HCT116 (cell line): ENCODE measurements around the gene SORBS1. TPM values are rescaled to one million over a fixed set of nuclear protein-coding genes. Genes with fewer than 3 reads are reported as not detected.

Experiments used
- ATAC-seq: fragments of 200-7000 bp; cut with Tn5 transposase; 2 replicates; pipeline ENCODE4 v1.9.1; 2020; ENCODE audit warnings: mild to moderate bottlenecking, moderate library complexity
- BruUV-seq: library from RNA; stranded (reverse); fragments of 400-500 nt; replicated peaks from 2 replicates; lab custom pipeline; 2021; lab: Mats Ljungman, UMichigan
- CTCF ChIA-PET: fragments of 300-600 bp; sonication (Branson Sonifier 250); formaldehyde crosslinking; loops from one replicate; lab custom pipeline; 2021; ENCODE audit warnings: antibody characterized with exemption; lab: Charles Lee
- POLR2A ChIA-PET: fragments of 300-600, 350-600 bp; sonication (Branson Sonifier 250); formaldehyde crosslinking; loops from one replicate; lab custom pipeline; 2021; ENCODE audit warnings: antibody characterized with exemption; lab: Charles Lee
- RAD21 ChIA-PET, 2 experiments: fragments of 300-600 bp; sonication (Branson Sonifier 250); formaldehyde crosslinking; loops; one replicate each; lab custom pipeline; 2023; ENCODE audit warnings: low total read pairs in 2 of 2; ENCODE audit not compliant: uncharacterized antibody in 2 of 2, unreplicated experiment in 2 of 2, low non-redundant PET in 1 of 2; lab: Charles Lee
- DNase-seq: peaks from one replicate; pipeline ENCODE4 v3.0.0-alpha.2; 2010; ENCODE audit warnings: low read depth, low spot score
- H2AFZ ChIP-seq: fragments of 200-600 bp; shearing (Covaris generic), sonication (generic); 2 replicates; pipeline ENCODE4 v1.6.1; 2017; ENCODE audit warnings: low read depth, mixed run types, mixed read lengths, antibody characterized with exemption, low read length; ENCODE audit not compliant: poor library complexity, severe bottlenecking
- H3K27ac ChIP-seq: 2 replicates; pipeline ENCODE4 v1.5.1; 2012; ENCODE audit warnings: low read depth, low read length
- H3K27me3 ChIP-seq: fragments of 200-600 bp; sonication (generic); 2 replicates; pipeline ENCODE4 v1.6.1; 2016; ENCODE audit warnings: mixed run types, low read length, mixed read lengths; ENCODE audit not compliant: insufficient read depth
- H3K36me3 ChIP-seq, 2 experiments: fragments of 200-500 bp in 1 of 2; fragments of 200-600 bp in 1 of 2; sonication (Bioruptor generic) in 1 of 2; sonication (generic) in 1 of 2; 2 replicates each; pipeline versions ENCODE4 v1.5.1 to v1.6.1; 2014 to 2016; ENCODE audit warnings: low read length in 2 of 2, inconsistent platforms in 1 of 2, mixed read lengths in 1 of 2, mixed run types in 1 of 2; ENCODE audit not compliant: insufficient read depth in 2 of 2, control insufficient read depth in 1 of 2
- H3K4me1 ChIP-seq, 2 experiments: fragments of 200-600 bp in 1 of 2; sonication (generic) in 1 of 2; 2 replicates each; pipeline versions ENCODE4 v1.5.1 to v1.6.1; 2012 to 2017; ENCODE audit warnings: low read length in 2 of 2, inconsistent platforms in 1 of 2, mild to moderate bottlenecking in 1 of 2, mixed read lengths in 1 of 2, mixed run types in 1 of 2, moderate library complexity in 1 of 2; ENCODE audit not compliant: insufficient read depth in 2 of 2, control insufficient read depth in 1 of 2
- H3K4me2 ChIP-seq: fragments of 200-600 bp; sonication (generic); 2 replicates; pipeline ENCODE4 v1.6.1; 2017; ENCODE audit warnings: mixed run types, low read length, mixed read lengths
- H3K4me3 ChIP-seq, 2 experiments: fragments of 200-600 bp in 1 of 2; sonication (generic) in 1 of 2; replicated peaks in 1 of 2; 2 replicates each; pipeline ENCODE4 v1.5.1; 2011 to 2016; ENCODE audit warnings: low read length in 2 of 2, control low read depth in 1 of 2, low read depth in 1 of 2, mild to moderate bottlenecking in 1 of 2, mixed read lengths in 1 of 2, mixed run types in 1 of 2
- H3K79me2 ChIP-seq: fragments of 200-600 bp; sonication (generic); 2 replicates; pipeline ENCODE4 v1.6.1; 2017; ENCODE audit warnings: mild to moderate bottlenecking, mixed run types, low read length, moderate library complexity, mixed read lengths; ENCODE audit not compliant: insufficient read depth
- H3K9ac ChIP-seq: fragments of 200-600 bp; sonication (generic); 2 replicates; pipeline ENCODE4 v1.6.1; 2016; ENCODE audit warnings: low read length, mixed read lengths
- H3K9me2 ChIP-seq: fragments of 200-600 bp; sonication (generic), shearing (Covaris generic); 2 replicates; pipeline ENCODE4 v1.6.1; 2017; ENCODE audit warnings: mixed run types, mild to moderate bottlenecking, moderate library complexity; ENCODE audit not compliant: insufficient read depth
- H3K9me3 ChIP-seq, 2 experiments: fragments of 200-500 bp in 1 of 2; fragments of 200-600 bp in 1 of 2; sonication (Bioruptor generic) in 1 of 2; sonication (generic) in 1 of 2; 2 replicates each; pipeline ENCODE4 v1.6.1; 2014 to 2017; ENCODE audit warnings: low read length in 2 of 2, mixed read lengths in 2 of 2, inconsistent platforms in 1 of 2, low read depth in 1 of 2, mild to moderate bottlenecking in 1 of 2, mixed run types in 1 of 2, moderate library complexity in 1 of 2; ENCODE audit not compliant: control insufficient read depth in 1 of 2, insufficient read depth in 1 of 2
- H4K20me1 ChIP-seq: fragments of 200-600 bp; sonication (generic), shearing (Covaris generic); 2 replicates; pipeline ENCODE4 v1.6.1; 2017; ENCODE audit warnings: mixed run types, mild to moderate bottlenecking, moderate library complexity; ENCODE audit not compliant: insufficient read depth
- EGR1 ChIP-seq: IDR thresholded peaks from 2 replicates; pipeline ENCODE4 v1.6.1; 2012; ENCODE audit warnings: low read depth
- ELF1 ChIP-seq: IDR thresholded peaks from 2 replicates; pipeline ENCODE4 v1.6.1; 2012; ENCODE audit warnings: low read depth, borderline replicate concordance
- EZH2 ChIP-seq: fragments of 200-600 bp; sonication (generic); IDR thresholded peaks from 2 replicates; pipeline ENCODE4 v1.6.1; 2017; ENCODE audit warnings: antibody characterized with exemption, mixed run types
- SIN3A ChIP-seq: IDR thresholded peaks from 2 replicates; pipeline ENCODE4 v1.6.1; 2012; ENCODE audit warnings: low read depth
- SRF ChIP-seq: IDR thresholded peaks from 2 replicates; pipeline ENCODE4 v1.6.1; 2012; ENCODE audit warnings: low read depth
- TCF7L2 ChIP-seq: IDR thresholded peaks from 2 replicates; pipeline ENCODE4 v1.7.0; 2011; ENCODE audit warnings: borderline replicate concordance, inconsistent platforms; ENCODE audit not compliant: insufficient read depth, insufficient read length; ENCODE audit errors: extremely low read depth
- intact Hi-C: fragments of 100-400 bp; cut with micrococcal nuclease; formaldehyde crosslinking; loops from 2 replicates; pipeline ENCODE4 v1.10.0; 2022
- total RNA-seq: library from RNA; stranded (reverse); gene quantifications from one replicate; pipeline ENCODE4 v1.2.1, GENCODE V29; 2021; ENCODE audit not compliant: unreplicated experiment
- TF ChIP-seq, protein P1 (sequence below): IDR thresholded peaks from 2 replicates; pipeline ENCODE4 v1.6.1; 2012; ENCODE audit warnings: low read depth

SORBS1 gene
- total RNA-seq, 1 experiment from 2014 or later, result 3.4 TPM

DNA sequence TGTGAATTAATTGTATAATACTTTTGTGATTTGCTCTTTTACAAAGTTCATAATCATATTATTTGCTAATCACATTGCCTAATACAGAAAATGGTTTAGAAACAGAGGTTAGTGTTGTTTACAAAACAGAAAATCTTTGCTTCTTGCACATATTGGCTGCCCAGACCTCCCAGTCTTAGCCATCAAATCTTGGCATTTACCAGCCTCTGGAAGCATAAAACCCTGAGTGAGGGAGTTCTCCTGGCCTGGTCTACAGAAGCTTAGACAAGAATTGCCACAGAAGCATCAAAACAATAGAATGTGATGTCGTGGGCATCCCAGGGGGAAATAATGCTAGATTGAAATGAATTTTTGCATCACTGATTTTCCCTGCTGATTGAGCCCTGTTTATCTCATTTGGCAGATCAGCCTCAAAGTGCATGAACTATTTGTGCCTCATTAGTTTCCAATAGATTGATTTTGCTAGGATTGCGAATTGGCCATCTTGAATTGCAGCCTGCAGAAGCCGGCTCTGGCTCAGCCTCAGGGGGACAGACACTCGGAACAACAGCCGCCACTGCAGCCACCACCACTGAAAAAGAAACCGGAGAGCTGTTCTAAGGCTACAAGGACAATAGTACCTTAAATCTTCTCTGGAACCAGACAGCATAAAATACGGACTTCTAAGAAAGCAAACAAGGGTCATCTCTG lies 11.1 kb upstream of the SORBS1 start:
- RAD21 ChIA-PET, result no interaction called here
- TF ChIP-seq EZH2 (no peak), SIN3A (no peak), EGR1 (no peak)
- TF ChIP-seq, protein P1, sequence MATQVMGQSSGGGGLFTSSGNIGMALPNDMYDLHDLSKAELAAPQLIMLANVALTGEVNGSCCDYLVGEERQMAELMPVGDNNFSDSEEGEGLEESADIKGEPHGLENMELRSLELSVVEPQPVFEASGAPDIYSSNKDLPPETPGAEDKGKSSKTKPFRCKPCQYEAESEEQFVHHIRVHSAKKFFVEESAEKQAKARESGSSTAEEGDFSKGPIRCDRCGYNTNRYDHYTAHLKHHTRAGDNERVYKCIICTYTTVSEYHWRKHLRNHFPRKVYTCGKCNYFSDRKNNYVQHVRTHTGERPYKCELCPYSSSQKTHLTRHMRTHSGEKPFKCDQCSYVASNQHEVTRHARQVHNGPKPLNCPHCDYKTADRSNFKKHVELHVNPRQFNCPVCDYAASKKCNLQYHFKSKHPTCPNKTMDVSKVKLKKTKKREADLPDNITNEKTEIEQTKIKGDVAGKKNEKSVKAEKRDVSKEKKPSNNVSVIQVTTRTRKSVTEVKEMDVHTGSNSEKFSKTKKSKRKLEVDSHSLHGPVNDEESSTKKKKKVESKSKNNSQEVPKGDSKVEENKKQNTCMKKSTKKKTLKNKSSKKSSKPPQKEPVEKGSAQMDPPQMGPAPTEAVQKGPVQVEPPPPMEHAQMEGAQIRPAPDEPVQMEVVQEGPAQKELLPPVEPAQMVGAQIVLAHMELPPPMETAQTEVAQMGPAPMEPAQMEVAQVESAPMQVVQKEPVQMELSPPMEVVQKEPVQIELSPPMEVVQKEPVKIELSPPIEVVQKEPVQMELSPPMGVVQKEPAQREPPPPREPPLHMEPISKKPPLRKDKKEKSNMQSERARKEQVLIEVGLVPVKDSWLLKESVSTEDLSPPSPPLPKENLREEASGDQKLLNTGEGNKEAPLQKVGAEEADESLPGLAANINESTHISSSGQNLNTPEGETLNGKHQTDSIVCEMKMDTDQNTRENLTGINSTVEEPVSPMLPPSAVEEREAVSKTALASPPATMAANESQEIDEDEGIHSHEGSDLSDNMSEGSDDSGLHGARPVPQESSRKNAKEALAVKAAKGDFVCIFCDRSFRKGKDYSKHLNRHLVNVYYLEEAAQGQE, result no peak
- TF ChIP-seq, all 23 proteins: peak for 0
- ChIA-PET CTCF (no interaction called here), POLR2A (no interaction called here)
- no TSS peak for BruUV-seq
- DNase-seq, result no peak
- intact Hi-C loops, result no loop called here
- no peak overlapping the region for H3K27ac ChIP-seq
- no peak overlapping the region for H3K4me2 ChIP-seq
- no peaks in the 10 kb centered on the region for H3K9me2 ChIP-seq
- no peak for ATAC-seq
- no peaks in the 10 kb centered on the region for H3K36me3 ChIP-seq
- no peak overlapping the region for H3K9ac ChIP-seq
- peaks cover 17% of the 10 kb centered on the region; the same call in 1 of the 2 replicates for H3K27me3 ChIP-seq
- H2AFZ ChIP-seq, result no peak overlapping the region
- H3K9me3 ChIP-seq, result no peaks in the 10 kb centered on the region
- H3K79me2 ChIP-seq, result no peaks in the 10 kb centered on the region
- H4K20me1 ChIP-seq, result no peaks in the 10 kb centered on the region
- no peak overlapping the region for H3K4me3 ChIP-seq
- H3K4me1 ChIP-seq, result no peaks in the 10 kb centered on the region

DNA sequence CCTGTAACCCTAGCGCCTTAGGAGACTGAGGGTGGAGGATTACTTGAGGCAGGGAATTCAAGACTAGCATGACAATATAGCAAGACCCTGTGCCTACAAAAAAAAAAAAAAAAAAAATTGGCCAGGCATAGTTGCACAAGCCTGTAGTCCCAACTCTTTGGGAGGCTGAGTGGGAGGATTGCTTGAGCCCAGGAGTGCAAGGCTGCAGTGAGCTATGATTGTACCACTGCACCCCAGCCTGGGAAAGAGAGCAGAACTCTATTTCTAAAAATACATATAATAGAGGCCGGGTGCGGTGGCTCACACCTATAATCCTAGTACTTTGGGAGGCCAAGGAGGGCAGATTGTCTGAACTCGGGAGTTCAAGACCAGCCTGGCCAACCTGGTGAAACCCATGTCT lies 10.2 kb upstream of the SORBS1 start:
- Histone ChIP-seq H3K4me3 (no peak overlapping the region), H4K20me1 (no peaks in the 10 kb centered on the region), H3K36me3 (no peaks in the 10 kb centered on the region), H2AFZ (no peak overlapping the region), H3K79me2 (no peaks in the 10 kb centered on the region), H3K27me3 (peaks cover 17% of the 10 kb centered on the region; the same call in 1 of the 2 replicates), H3K9me2 (no peaks in the 10 kb centered on the region), H3K9me3 (no peaks in the 10 kb centered on the region), H3K4me1 (no peaks in the 10 kb centered on the region), H3K4me2 (no peak overlapping the region)
- intact Hi-C loops, result no loop called here
- POLR2A ChIA-PET, result no interaction called here
- RAD21 ChIA-PET, result no interaction called here
- CTCF ChIA-PET, result no interaction called here
- no peak for ATAC-seq
- TF ChIP-seq SRF (no peak), ELF1 (no peak), TCF7L2 (no peak)
- TF ChIP-seq, all 23 proteins: peak for 0
- BruUV-seq, result no TSS peak
- no peak for DNase-seq
- no peak overlapping the region for H3K9ac ChIP-seq
- H3K27ac ChIP-seq, result no peak overlapping the region
